Ectodermal cell (in vitro differentiated cells): ENCODE measurements around the gene KRT75.

Experiments
- H3K27ac ChIP-seq: 2 replicates; pipeline ENCODE4 v1.7.0; 2013; ENCODE audit warnings: mild to moderate bottlenecking, low read depth, low read length; ENCODE audit not compliant: insufficient read depth, poor library complexity, severe bottlenecking
- H3K27me3 ChIP-seq: 2 replicates; pipeline ENCODE4 v1.7.0; 2013; ENCODE audit warnings: mild to moderate bottlenecking, low read length; ENCODE audit not compliant: insufficient read depth, control insufficient read depth, poor library complexity, severe bottlenecking
- H3K36me3 ChIP-seq: one replicate; pipeline ENCODE4 v1.7.0; 2013; ENCODE audit warnings: low read length; ENCODE audit not compliant: control insufficient read depth, insufficient read depth
- H3K4me1 ChIP-seq: one replicate; pipeline ENCODE4 v1.7.0; 2013; ENCODE audit warnings: low read length; ENCODE audit not compliant: control insufficient read depth, insufficient read depth
- H3K4me3 ChIP-seq: 2 replicates; pipeline ENCODE4 v1.7.0; 2013; ENCODE audit warnings: low read depth, low read length, control low read depth; ENCODE audit not compliant: insufficient read depth
- H3K9me3 ChIP-seq: 2 replicates; pipeline ENCODE4 v1.7.0; 2013; ENCODE audit warnings: mild to moderate bottlenecking, low read length, moderate library complexity; ENCODE audit not compliant: control insufficient read depth
- WGBS, 2 experiments: methylation state at CpG; one replicate each; pipeline ENCODE4 v1.1.7; 2013; ENCODE audit warnings: missing lambda C conversion rate in 2 of 2; 5-methylcytosine and 5-hydroxymethylcytosine counted together

The KRT75 gene

GRCh38 chr12:52441320-52441911 is 7.2 kb upstream of the KRT75 start:
- no peaks in the 10 kb centered on the region for H3K36me3 ChIP-seq
- no peak overlapping the region for H3K4me3 ChIP-seq
- no peaks in the 10 kb centered on the region for H3K9me3 ChIP-seq
- H3K27ac ChIP-seq: no peak overlapping the region
- H3K27me3 ChIP-seq: no peaks in the 10 kb centered on the region
- 78 to 79% methylated on average over 9 of the region's 9 CpGs for WGBS, 2 experiments
- H3K4me1 ChIP-seq: peaks cover 22% of the 10 kb centered on the region

GRCh38 chr12:52440821-52441319 is 6.7 kb upstream of the KRT75 start:
- Histone ChIP-seq H3K27me3 (no peaks in the 10 kb centered on the region), H3K27ac (no peak overlapping the region), H3K4me1 (peaks cover 23% of the 10 kb centered on the region), H3K36me3 (no peaks in the 10 kb centered on the region), H3K4me3 (no peak overlapping the region), H3K9me3 (no peaks in the 10 kb centered on the region)
- 91 to 96% methylated on average over 5 of the region's 5 CpGs for WGBS, 2 experiments

- WGBS, 2 experiments: 85 to 88% methylated on average over 2 of the region's 2 CpGs
- H3K36me3 ChIP-seq: no peaks in the 10 kb centered on the region
- no peak overlapping the region for H3K27ac ChIP-seq
- H3K4me3 ChIP-seq: no peak overlapping the region
- no peaks in the 10 kb centered on the region for H3K27me3 ChIP-seq
- H3K4me1 ChIP-seq: peaks cover 23% of the 10 kb centered on the region
- no peaks in the 10 kb centered on the region for H3K9me3 ChIP-seq
Observed at GRCh38 chr12:52439845-52440244, 5.7 kb upstream of the KRT75 start.

- H3K4me1 ChIP-seq: peaks cover 23% of the 10 kb centered on the region
- 81 to 82% methylated on average over 8 of the region's 8 CpGs for WGBS, 2 experiments
- no peak overlapping the region for H3K4me3 ChIP-seq
- no peaks in the 10 kb centered on the region for H3K9me3 ChIP-seq
- no peaks in the 10 kb centered on the region for H3K36me3 ChIP-seq
- H3K27me3 ChIP-seq: no peaks in the 10 kb centered on the region
- H3K27ac ChIP-seq: no peak overlapping the region
Observed at GRCh38 chr12:52439420-52439819, 5.2 kb upstream of the KRT75 start.

- Histone ChIP-seq H3K27me3 (no peaks in the 10 kb centered on the region), H3K36me3 (no peaks in the 10 kb centered on the region), H3K9me3 (no peaks in the 10 kb centered on the region), H3K27ac (no peak overlapping the region), H3K4me1 (peaks cover 23% of the 10 kb centered on the region), H3K4me3 (no peak overlapping the region)
- 92 to 93% methylated on average over 7 to 8 of the region's 8 CpGs for WGBS, 2 experiments
Observed at GRCh38 chr12:52438305-52439301, 4.4 kb upstream of the KRT75 start.

GRCh38 chr12:52437508-52437907 is 3.3 kb upstream of the KRT75 start:
- no peaks in the 10 kb centered on the region for H3K9me3 ChIP-seq
- H3K27me3 ChIP-seq: no peaks in the 10 kb centered on the region
- no peaks in the 10 kb centered on the region for H3K36me3 ChIP-seq
- no peak overlapping the region for H3K4me3 ChIP-seq
- H3K4me1 ChIP-seq: peaks cover 18% of the 10 kb centered on the region
- 82 to 91% methylated on average over 8 to 9 of the region's 9 CpGs for WGBS, 2 experiments
- no peak overlapping the region for H3K27ac ChIP-seq

- Histone ChIP-seq H3K36me3 (no peaks in the 10 kb centered on the region), H3K4me1 (peaks cover 14% of the 10 kb centered on the region), H3K27me3 (no peaks in the 10 kb centered on the region), H3K4me3 (no peak overlapping the region), H3K27ac (no peak overlapping the region), H3K9me3 (no peaks in the 10 kb centered on the region)
- 91 to 93% methylated on average over 8 to 9 of the region's 9 CpGs for WGBS, 2 experiments
Observed at GRCh38 chr12:52436828-52437474, 2.8 kb upstream of the KRT75 start.

GRCh38 chr12:52436000-52436827 is 2.0 kb upstream of the KRT75 start:
- no peaks in the 10 kb centered on the region for H3K36me3 ChIP-seq
- H3K4me1 ChIP-seq: peaks cover 9% of the 10 kb centered on the region
- no peak overlapping the region for H3K4me3 ChIP-seq
- H3K27me3 ChIP-seq: no peaks in the 10 kb centered on the region
- H3K9me3 ChIP-seq: no peaks in the 10 kb centered on the region
- 79 to 85% methylated on average over 9 of the region's 9 CpGs for WGBS, 2 experiments
- H3K27ac ChIP-seq: no peak overlapping the region

- Histone ChIP-seq H3K36me3 (no peaks in the 10 kb centered on the region), H3K27me3 (no peaks in the 10 kb centered on the region), H3K4me3 (no peak overlapping the region), H3K9me3 (no peaks in the 10 kb centered on the region), H3K27ac (no peak overlapping the region), H3K4me1 (peaks cover 3% of the 10 kb centered on the region)
- WGBS, 2 experiments: 94% methylated on average over 6 of the region's 6 CpGs
Observed at GRCh38 chr12:52435659-52435999, 1.5 kb upstream of the KRT75 start.
